ENCODE data around the gene ATP9A. TPM values are rescaled to one million over a fixed set of nuclear protein-coding genes. Genes with fewer than 3 reads are reported as not detected.

ATP9A gene
- polyA plus RNA-seq, 1 of the 3 experiments (the other 2 are of a cell fraction): 11.0 TPM

- TF ChIP-seq REST (IDR thresholded peaks at IDR 0.05; ENCODE audit: low read depth, low read length) (no peak), FOSL2 (IDR thresholded peaks at IDR 0.05; ENCODE audit: borderline replicate concordance, low read depth) (no peak), EP300 (IDR thresholded peaks at IDR 0.05; ENCODE audit: borderline replicate concordance in 1 of 2, low read depth in 1 of 2, low read length in 1 of 2) (no peak), RFX5 (IDR thresholded peaks at IDR 0.05; ENCODE audit: low read length) (no peak), EZH2phosphoT487 (IDR thresholded peaks at IDR 0.05; ENCODE audit: borderline replicate concordance, low read depth) (no peak), GATA2 (CRISPR knock-in tag; IDR thresholded peaks at IDR 0.05) (no peak)
- TF ChIP-seq, protein P1, sequence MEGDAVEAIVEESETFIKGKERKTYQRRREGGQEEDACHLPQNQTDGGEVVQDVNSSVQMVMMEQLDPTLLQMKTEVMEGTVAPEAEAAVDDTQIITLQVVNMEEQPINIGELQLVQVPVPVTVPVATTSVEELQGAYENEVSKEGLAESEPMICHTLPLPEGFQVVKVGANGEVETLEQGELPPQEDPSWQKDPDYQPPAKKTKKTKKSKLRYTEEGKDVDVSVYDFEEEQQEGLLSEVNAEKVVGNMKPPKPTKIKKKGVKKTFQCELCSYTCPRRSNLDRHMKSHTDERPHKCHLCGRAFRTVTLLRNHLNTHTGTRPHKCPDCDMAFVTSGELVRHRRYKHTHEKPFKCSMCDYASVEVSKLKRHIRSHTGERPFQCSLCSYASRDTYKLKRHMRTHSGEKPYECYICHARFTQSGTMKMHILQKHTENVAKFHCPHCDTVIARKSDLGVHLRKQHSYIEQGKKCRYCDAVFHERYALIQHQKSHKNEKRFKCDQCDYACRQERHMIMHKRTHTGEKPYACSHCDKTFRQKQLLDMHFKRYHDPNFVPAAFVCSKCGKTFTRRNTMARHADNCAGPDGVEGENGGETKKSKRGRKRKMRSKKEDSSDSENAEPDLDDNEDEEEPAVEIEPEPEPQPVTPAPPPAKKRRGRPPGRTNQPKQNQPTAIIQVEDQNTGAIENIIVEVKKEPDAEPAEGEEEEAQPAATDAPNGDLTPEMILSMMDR (IDR thresholded peaks at IDR 0.05): no peak
- TF ChIP-seq, protein P2, sequence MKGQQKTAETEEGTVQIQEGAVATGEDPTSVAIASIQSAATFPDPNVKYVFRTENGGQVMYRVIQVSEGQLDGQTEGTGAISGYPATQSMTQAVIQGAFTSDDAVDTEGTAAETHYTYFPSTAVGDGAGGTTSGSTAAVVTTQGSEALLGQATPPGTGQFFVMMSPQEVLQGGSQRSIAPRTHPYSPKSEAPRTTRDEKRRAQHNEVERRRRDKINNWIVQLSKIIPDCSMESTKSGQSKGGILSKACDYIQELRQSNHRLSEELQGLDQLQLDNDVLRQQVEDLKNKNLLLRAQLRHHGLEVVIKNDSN (IDR thresholded peaks at IDR 0.05; ENCODE audit: borderline replicate concordance, low read depth): no peak
Observed at GRCh38 chr20:51588762-51589161, 179.4 kb downstream of the ATP9A start (continued).

- Histone ChIP-seq H3K79me2 (ENCODE audit: insufficient read depth) (no peaks in the 10 kb centered on the region), H4K20me1 (ENCODE audit: insufficient read depth) (no peaks in the 10 kb centered on the region), H3K4me2 (no peak overlapping the region), H3F3A (replicated peaks; ENCODE audit: insufficient read depth) (peaks cover 16% of the 10 kb centered on the region), H3K27ac (ENCODE audit: low read depth in 2 of 2, low read length in 1 of 2) (peak overlapping the region in 1 of 2 experiments; percentile 85; a peak in 1 of 4 replicates), H3K9ac (no peak overlapping the region), H3K27me3 (ENCODE audit: insufficient read depth) (no peaks in the 10 kb centered on the region), H3K9me3 (no peaks in the 10 kb centered on the region), H3K4me1 (ENCODE audit: control insufficient read depth in 1 of 2, insufficient read depth in 2 of 2, low read depth in 1 of 2, low read length in 1 of 2) (peaks cover 0 to 10% of the 10 kb centered on the region in 2 experiments; a peak in 1 of 4 replicates), H2AFZ (ENCODE audit: low read depth) (no peak overlapping the region), H3K9me2 (no peaks in the 10 kb centered on the region), H3K36me3 (replicated peaks in 1 of 2; ENCODE audit: control insufficient read depth in 1 of 2, insufficient read depth in 2 of 2, low read length in 1 of 2) (no peaks in the 10 kb centered on the region), H3K4me3 (ENCODE audit: low read depth in 2 of 2, low read length in 1 of 2) (no peak overlapping the region)
- 92% methylated on average over 4 of the region's 4 CpGs for WGBS (ENCODE audit: low lambda C conversion rate)
- CTCF ChIA-PET: interaction anchor here (1.1 to 3.1 kb wide), 6 partner anchors 8 to 599 kb away, joined by 3 to 10 read pairs (median 6); no protein-coding TSS in a partner anchor
- no peak for DNase-seq
- POLR2A ChIA-PET: no interaction called here
- no peak for TF ChIP-seq RAD21 (IDR thresholded peaks at IDR 0.05; ENCODE audit: low read length)
- TF ChIP-seq, protein P3, sequence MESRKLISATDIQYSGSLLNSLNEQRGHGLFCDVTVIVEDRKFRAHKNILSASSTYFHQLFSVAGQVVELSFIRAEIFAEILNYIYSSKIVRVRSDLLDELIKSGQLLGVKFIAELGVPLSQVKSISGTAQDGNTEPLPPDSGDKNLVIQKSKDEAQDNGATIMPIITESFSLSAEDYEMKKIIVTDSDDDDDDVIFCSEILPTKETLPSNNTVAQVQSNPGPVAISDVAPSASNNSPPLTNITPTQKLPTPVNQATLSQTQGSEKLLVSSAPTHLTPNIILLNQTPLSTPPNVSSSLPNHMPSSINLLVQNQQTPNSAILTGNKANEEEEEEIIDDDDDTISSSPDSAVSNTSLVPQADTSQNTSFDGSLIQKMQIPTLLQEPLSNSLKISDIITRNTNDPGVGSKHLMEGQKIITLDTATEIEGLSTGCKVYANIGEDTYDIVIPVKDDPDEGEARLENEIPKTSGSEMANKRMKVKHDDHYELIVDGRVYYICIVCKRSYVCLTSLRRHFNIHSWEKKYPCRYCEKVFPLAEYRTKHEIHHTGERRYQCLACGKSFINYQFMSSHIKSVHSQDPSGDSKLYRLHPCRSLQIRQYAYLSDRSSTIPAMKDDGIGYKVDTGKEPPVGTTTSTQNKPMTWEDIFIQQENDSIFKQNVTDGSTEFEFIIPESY (IDR thresholded peaks at IDR 0.05; ENCODE audit: borderline replicate concordance, low read depth): no peak
- no peak for TF ChIP-seq MEF2A (IDR thresholded peaks at IDR 0.05; ENCODE audit: borderline replicate concordance, low read depth)
- TF ChIP-seq, protein P1 (IDR thresholded peaks at IDR 0.05): no peak
- no peak for TF ChIP-seq CHD2 (IDR thresholded peaks at IDR 0.05; ENCODE audit: low read length, partially characterized antibody)
- TF ChIP-seq GATA2 (CRISPR knock-in tag; IDR thresholded peaks at IDR 0.05): no peak
- TF ChIP-seq, protein P2 (IDR thresholded peaks at IDR 0.05; ENCODE audit: borderline replicate concordance, low read depth): no peak
- no peak for TF ChIP-seq IRF3 (IDR thresholded peaks at IDR 0.05; ENCODE audit: low read depth, low read length)
- no peak for TF ChIP-seq JUND (IDR thresholded peaks at IDR 0.05)
- no peak for TF ChIP-seq ELF1 (IDR thresholded peaks at IDR 0.05)
- no peak for TF ChIP-seq TCF12 (IDR thresholded peaks at IDR 0.05)
- TF ChIP-seq RXRA (IDR thresholded peaks at IDR 0.05; ENCODE audit: borderline replicate concordance, low read depth): no peak
- TF ChIP-seq RFX5 (IDR thresholded peaks at IDR 0.05; ENCODE audit: low read length): no peak
- no peak for TF ChIP-seq MXI1 (IDR thresholded peaks at IDR 0.05; ENCODE audit: low read depth, low read length)
Observed at GRCh38 chr20:51587145-51587544, 181.0 kb downstream of the ATP9A start.
